Gastroesophageal sphincter (tissue), 4 donors: Measurements from ENCODE around the gene RPRD1B. TPM values are rescaled to one million over a fixed set of nuclear protein-coding genes. Genes with fewer than 3 reads are reported as not detected.

Experiments
- ATAC-seq: fragments of 150-250 bp; one replicate; pipeline ENCODE4 v1.9.1; 2016; ENCODE audit warnings: mild to moderate bottlenecking, moderate library complexity
- H3K27ac ChIP-seq, 4 donors: fragments of 200-600 bp; sonication (generic) in 3 of 4; 1 replicate in 3 of 4; 2 replicates in 1 of 4; pipeline ENCODE4 v1.5.1; 2016 to 2019
- H3K27me3 ChIP-seq: fragments of 200-600 bp; sonication (generic); one replicate; pipeline ENCODE4 v1.5.1; 2019
- H3K36me3 ChIP-seq, 2 donors: fragments of 200-600 bp; sonication (generic); one replicate each; pipeline ENCODE4 v1.5.1; 2019; ENCODE audit warnings: control low read depth in 1 of 2
- H3K4me1 ChIP-seq, 3 donors: fragments of 200-600 bp; sonication (generic); 1 replicate in 2 of 3; 2 replicates in 1 of 3; pipeline ENCODE4 v1.5.1; 2016 to 2019; ENCODE audit warnings: control low read depth in 2 of 3
- H3K4me3 ChIP-seq, 2 donors: fragments of 200-600 bp; sonication (generic); one replicate each; pipeline ENCODE4 v1.5.1; 2019; ENCODE audit warnings: mild to moderate bottlenecking in 1 of 2, moderate library complexity in 1 of 2
- H3K9me3 ChIP-seq, 3 donors: fragments of 200-600 bp; sonication (generic); one replicate each; pipeline ENCODE4 v1.5.1; 2017 to 2019; ENCODE audit warnings: control low read depth in 2 of 3
- EP300 ChIP-seq: sonication (generic); formaldehyde crosslinking; IDR thresholded peaks from one replicate; pipeline ENCODE4 v1.6.1; 2017; ENCODE audit warnings: antibody characterized with exemption, mild to moderate bottlenecking
- POLR2A ChIP-seq, 2 donors: fragments of 450-650 bp; IDR thresholded peaks; one replicate each; pipeline ENCODE4 v1.6.1; 2017; ENCODE audit warnings: antibody characterized with exemption in 2 of 2, mild to moderate bottlenecking in 2 of 2, moderate library complexity in 1 of 2
- POLR2AphosphoS5 ChIP-seq: sonication (generic); formaldehyde crosslinking; IDR thresholded peaks from one replicate; pipeline ENCODE4 v1.6.1; 2017; ENCODE audit warnings: antibody characterized with exemption
- WGBS, 2 donors: methylation state at CpG; one replicate each; pipeline ENCODE4 v1.1.5; 2018; ENCODE audit warnings: low coverage in 1 of 2; 5-methylcytosine and 5-hydroxymethylcytosine counted together
- total RNA-seq, 4 donors: library from RNA; depleted of rRNA; stranded (reverse); fragments of >200 nt; gene quantifications; one replicate each; pipeline ENCODE4 v1.1.0, GENCODE V29; 2016
- TF ChIP-seq, protein P1 (sequence below), 4 experiments: fragments of 200-600 bp in 2 of 4; fragments of 450-650 bp in 2 of 4; sonication (generic) in 1 of 4; IDR thresholded peaks; one replicate each; pipeline ENCODE4 v1.5.1; 2017 to 2019; ENCODE audit warnings: antibody characterized with exemption in 4 of 4, mild to moderate bottlenecking in 2 of 4, moderate library complexity in 2 of 4

The RPRD1B gene
- total RNA-seq, 4 donors from 2014 or later, result 17.1 to 26.8 (median 23.7) TPM

DNA sequence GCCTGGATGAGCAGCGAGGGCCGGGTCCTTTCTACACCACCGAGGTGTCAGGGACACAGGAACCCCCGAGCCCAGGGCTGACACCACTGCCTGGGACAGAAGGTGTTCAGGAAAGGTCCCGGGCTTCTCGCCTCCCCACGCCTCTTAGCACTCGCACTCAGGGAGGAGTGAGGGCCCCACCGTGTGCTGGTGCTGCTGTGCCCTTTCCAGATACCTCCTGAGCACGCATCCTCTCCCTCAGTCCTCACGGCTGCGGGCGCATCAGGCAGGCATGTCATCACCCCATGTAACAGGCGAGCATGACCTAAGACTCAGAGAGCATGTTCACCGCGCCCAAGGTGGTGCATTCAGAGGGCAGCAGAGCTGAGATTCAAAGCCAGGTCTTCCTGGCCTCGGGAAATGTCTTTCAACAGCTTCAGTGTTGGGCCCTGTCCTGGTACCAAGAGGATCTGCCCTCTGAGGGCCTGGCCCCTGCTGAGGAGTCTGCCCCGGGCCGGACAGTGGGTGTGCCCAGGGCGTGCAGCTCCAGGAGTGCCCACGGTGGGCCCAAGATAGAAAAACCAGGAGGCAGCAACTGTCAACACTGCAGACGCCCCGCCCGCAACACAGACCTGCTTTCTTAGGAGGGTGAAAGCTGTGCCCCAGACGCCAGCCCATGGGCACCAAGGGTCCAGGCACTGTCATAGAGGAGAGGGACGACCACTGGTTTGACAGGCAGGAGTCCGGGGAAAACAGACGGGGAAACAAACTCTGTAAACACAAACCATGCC, 102.3 kb downstream of the RPRD1B start:
- no peak overlapping the region for H3K4me3 ChIP-seq
- H3K9me3 ChIP-seq, result no peaks in the 10 kb centered on the region
- H3K27me3 ChIP-seq, result no peaks in the 10 kb centered on the region
- 73% methylated on average over 3 of the region's 28 CpGs; no CpG with 5 or more reads in 1 of the 2 donors for WGBS, 2 donors
- H3K4me1 ChIP-seq, result peaks cover 0 to 16% (median 0%) of the 10 kb centered on the region in 3 donors
- peak overlapping the region in 2 of 4 donors; percentile 21 to 32 for H3K27ac ChIP-seq
- TF ChIP-seq, protein P1, sequence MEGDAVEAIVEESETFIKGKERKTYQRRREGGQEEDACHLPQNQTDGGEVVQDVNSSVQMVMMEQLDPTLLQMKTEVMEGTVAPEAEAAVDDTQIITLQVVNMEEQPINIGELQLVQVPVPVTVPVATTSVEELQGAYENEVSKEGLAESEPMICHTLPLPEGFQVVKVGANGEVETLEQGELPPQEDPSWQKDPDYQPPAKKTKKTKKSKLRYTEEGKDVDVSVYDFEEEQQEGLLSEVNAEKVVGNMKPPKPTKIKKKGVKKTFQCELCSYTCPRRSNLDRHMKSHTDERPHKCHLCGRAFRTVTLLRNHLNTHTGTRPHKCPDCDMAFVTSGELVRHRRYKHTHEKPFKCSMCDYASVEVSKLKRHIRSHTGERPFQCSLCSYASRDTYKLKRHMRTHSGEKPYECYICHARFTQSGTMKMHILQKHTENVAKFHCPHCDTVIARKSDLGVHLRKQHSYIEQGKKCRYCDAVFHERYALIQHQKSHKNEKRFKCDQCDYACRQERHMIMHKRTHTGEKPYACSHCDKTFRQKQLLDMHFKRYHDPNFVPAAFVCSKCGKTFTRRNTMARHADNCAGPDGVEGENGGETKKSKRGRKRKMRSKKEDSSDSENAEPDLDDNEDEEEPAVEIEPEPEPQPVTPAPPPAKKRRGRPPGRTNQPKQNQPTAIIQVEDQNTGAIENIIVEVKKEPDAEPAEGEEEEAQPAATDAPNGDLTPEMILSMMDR (IDR thresholded peaks at IDR 0.05), result no peak
- TF ChIP-seq POLR2AphosphoS5 (no peak), POLR2A (IDR thresholded peaks at IDR 0.05) (no peak), EP300 (no peak)
- H3K36me3 ChIP-seq, result peaks cover 0 to 92% of the 10 kb centered on the region in 2 donors
- ATAC-seq, result no peak

DNA sequence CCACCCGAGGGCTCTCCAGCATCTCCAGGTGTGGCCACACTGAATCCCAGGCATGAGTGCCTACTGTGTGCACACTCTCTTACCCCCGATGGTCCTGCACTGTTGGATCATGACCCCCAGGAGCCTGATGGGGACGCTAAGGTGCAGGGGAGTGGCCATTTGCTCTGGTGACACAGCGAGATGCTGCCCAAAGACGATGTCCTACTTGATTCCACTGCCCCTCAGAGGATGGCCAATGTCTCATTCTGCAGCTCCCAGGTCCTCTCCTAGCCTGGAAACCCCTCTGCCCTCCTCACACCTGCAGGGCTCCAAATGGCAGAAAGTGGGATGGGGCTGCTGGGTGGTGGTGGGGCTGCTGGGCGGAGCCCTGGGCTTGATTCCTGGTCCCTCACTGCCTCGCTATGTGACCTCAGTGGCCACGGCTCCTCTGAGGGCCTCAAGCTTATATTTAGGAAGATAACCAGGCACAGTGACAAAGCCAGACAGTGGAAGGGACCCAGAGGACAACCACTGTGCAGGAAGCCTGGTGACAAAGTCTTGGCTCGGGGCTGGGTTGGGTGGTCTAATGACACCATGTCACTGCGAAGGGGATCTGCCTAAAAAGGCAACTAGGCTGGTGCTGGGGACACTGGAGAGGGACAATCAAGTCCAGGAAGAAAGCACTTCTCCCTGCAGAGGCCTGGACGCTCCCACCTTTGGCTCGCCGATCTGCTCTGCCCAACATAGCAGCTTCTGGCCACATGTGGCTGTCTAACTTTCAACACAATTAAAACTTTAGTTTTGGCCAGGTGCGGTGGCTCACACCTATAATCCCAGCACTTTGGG, 103.1 kb downstream of the RPRD1B start:
- Histone ChIP-seq H3K27me3 (no peaks in the 10 kb centered on the region), H3K4me3 (no peak overlapping the region), H3K27ac (no peak overlapping the region), H3K9me3 (no peaks in the 10 kb centered on the region), H3K36me3 (peaks cover 0 to 92% of the 10 kb centered on the region in 2 donors), H3K4me1 (peaks cover 0 to 16% (median 0%) of the 10 kb centered on the region in 3 donors)
- no peak for ATAC-seq
- 88 to 100% methylated on average over 1 to 5 of the region's 14 CpGs for WGBS, 2 donors
- no peak for TF ChIP-seq POLR2A (IDR thresholded peaks at IDR 0.05)
- TF ChIP-seq EP300, result no peak
- TF ChIP-seq, protein P1 (IDR thresholded peaks at IDR 0.05), result no peak
- no peak for TF ChIP-seq POLR2AphosphoS5

DNA sequence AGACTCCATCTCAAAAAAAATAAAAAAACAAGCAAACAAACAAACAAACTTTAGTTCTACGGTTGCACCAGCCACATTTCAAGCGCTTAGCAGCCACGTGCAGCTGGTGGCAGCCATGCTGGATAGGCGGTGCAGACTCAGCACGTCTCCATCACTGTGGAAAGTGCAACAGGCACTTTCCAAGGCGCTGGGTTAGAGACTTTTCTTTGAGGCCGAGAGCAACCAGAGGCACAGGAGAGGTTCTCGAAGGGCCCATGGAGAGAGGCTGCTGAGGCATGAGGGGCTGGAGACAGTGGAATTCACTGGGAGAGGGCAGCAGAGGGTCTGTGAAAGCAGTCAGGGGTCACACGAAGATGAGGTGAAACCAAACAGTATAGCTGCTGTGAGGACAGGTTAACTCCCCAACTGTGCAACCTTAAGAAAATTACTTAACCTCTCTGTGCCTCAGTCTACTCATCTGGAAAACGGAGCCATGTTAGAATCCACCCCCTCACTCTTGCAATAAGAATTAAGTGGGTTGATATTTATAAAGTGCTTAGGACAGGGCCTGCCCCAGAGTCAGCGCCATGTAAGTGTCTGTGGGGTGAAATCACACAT, 104.0 kb downstream of the RPRD1B start:
- Histone ChIP-seq H3K9me3 (no peaks in the 10 kb centered on the region), H3K4me1 (peaks cover 0 to 18% (median 0%) of the 10 kb centered on the region in 3 donors), H3K27me3 (no peaks in the 10 kb centered on the region), H3K27ac (no peak overlapping the region), H3K4me3 (no peak overlapping the region), H3K36me3 (peaks cover 0 to 89% of the 10 kb centered on the region in 2 donors)
- no peak for TF ChIP-seq POLR2AphosphoS5
- TF ChIP-seq, protein P1 (IDR thresholded peaks at IDR 0.05), result no peak
- no peak for TF ChIP-seq EP300
- TF ChIP-seq POLR2A (IDR thresholded peaks at IDR 0.05), result no peak
- ATAC-seq, result no peak
- 88 to 100% methylated on average over 4 to 11 of the region's 11 CpGs for WGBS, 2 donors

DNA sequence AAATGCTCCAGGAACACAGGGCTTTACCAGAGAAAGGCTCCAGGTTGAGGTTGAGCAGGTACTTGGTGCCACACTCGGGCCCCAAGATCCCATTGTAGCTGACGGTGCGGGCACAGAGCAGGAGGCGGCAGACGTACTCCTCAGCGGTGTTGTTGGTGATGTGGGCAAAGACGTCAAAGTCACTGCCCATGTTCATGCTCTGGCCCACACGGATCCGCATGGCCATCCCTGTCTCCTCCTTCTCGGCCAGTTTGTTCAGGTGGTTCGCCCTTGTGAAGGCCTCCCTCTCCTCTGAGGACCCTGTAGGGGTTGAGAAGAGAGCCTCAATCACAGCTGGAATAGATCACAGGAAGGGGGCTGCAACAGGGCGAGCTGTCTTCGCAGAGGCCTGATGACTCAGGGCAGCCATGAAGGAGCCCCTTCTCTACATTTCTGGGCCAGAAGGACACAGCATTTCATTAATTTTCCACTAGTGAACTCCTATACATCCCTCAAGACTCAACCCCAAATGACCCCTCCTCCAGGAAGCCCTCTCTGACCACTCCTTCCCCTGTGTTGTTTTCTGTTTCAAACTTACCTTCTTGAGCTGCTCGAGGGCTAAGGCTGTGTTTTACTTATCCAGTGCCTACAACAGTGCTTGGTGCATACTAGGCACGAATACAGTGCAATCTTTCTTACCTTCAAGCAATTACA, 104.7 kb downstream of the RPRD1B start:
- Histone ChIP-seq H3K4me3 (no peak overlapping the region), H3K27ac (peak overlapping the region in 1 of 4 donors; percentile 24), H3K4me1 (peaks cover 0 to 25% (median 0%) of the 10 kb centered on the region in 3 donors), H3K9me3 (no peaks in the 10 kb centered on the region), H3K27me3 (no peaks in the 10 kb centered on the region), H3K36me3 (peaks cover 0 to 82% of the 10 kb centered on the region in 2 donors)
- TF ChIP-seq EP300, result no peak
- TF ChIP-seq POLR2AphosphoS5, result no peak
- no peak for ATAC-seq
- 89 to 92% methylated on average over 5 to 6 of the region's 15 CpGs for WGBS, 2 donors
